RPMI7951 (cell line): ENCODE measurements around the gene CAND2. TPM values are rescaled to one million over a fixed set of nuclear protein-coding genes. Genes with fewer than 3 reads are reported as not detected.

Source experiments
- DNase-seq: peaks from one replicate; pipeline ENCODE4 v3.0.0-alpha.2; 2012; ENCODE audit warnings: low read depth
- total RNA-seq: library from RNA; depleted of rRNA; stranded (reverse); fragments of >200 nt; shearing (Covaris generic); gene quantifications from 2 replicates; pipeline ENCODE4 v1.2.3, GENCODE V29; 2014

Gene CAND2
- total RNA-seq, 1 experiment from 2014 or later: under 0.01 TPM

GRCh38 chr3:12807066-12807465 lies 10.6 kb downstream of the CAND2 start:
- no peak for DNase-seq

- no peak for DNase-seq
Observed at GRCh38 chr3:12807601-12808359, 11.3 kb downstream of the CAND2 start.

GRCh38 chr3:12808587-12808986 lies 12.1 kb downstream of the CAND2 start:
- no peak for DNase-seq

GRCh38 chr3:12809001-12809400 lies 12.5 kb downstream of the CAND2 start:
- no peak for DNase-seq

- DNase-seq: no peak
Observed at GRCh38 chr3:12809435-12809834, 13.0 kb downstream of the CAND2 start.

GRCh38 chr3:12810013-12810780 lies 13.7 kb downstream of the CAND2 start:
- DNase-seq: peak; percentile 90

GRCh38 chr3:12810961-12811360 lies 14.5 kb downstream of the CAND2 start:
- DNase-seq: no peak

- DNase-seq: no peak
Observed at GRCh38 chr3:12812812-12813211, 16.3 kb downstream of the CAND2 start.

GRCh38 chr3:12813967-12814366 lies 17.5 kb downstream of the CAND2 start:
- DNase-seq: no peak

GRCh38 chr3:12815078-12815477 lies 18.6 kb downstream of the CAND2 start:
- DNase-seq: no peak

GRCh38 chr3:12815719-12816118 lies 19.2 kb downstream of the CAND2 start:
- DNase-seq: no peak

GRCh38 chr3:12816521-12817342 lies 20.3 kb downstream of the CAND2 start:
- no peak for DNase-seq

- DNase-seq: no peak
Observed at GRCh38 chr3:12817343-12817710, 20.8 kb downstream of the CAND2 start.

GRCh38 chr3:12818273-12818672 lies 21.8 kb downstream of the CAND2 start:
- DNase-seq: no peak

GRCh38 chr3:12818773-12819172 lies 22.3 kb downstream of the CAND2 start:
- no peak for DNase-seq

GRCh38 chr3:12822725-12823373 lies 26.4 kb downstream of the CAND2 start:
- peak; percentile 45 for DNase-seq

- DNase-seq: no peak
Observed at GRCh38 chr3:12824299-12824698, 27.8 kb downstream of the CAND2 start.

- DNase-seq: no peak
Observed at GRCh38 chr3:12825156-12825555, 28.7 kb downstream of the CAND2 start.

- DNase-seq: no peak
Observed at GRCh38 chr3:12828751-12829150, 32.3 kb downstream of the CAND2 start.

- no peak for DNase-seq
Observed at GRCh38 chr3:12829404-12829803, 32.9 kb downstream of the CAND2 start.

- no peak for DNase-seq
Observed at GRCh38 chr3:12829886-12830784, 33.7 kb downstream of the CAND2 start.
